ENCODE results near the gene TBC1D10B.

TBC1D10B gene

GRCh38 chr16:30369091-30369937 is 980 bp downstream of the TBC1D10B start:
- no peaks in the 10 kb centered on the region for H3K9me3 ChIP-seq (ENCODE audit: insufficient read depth, low read depth, low read length)
- no peaks in the 10 kb centered on the region for H3K4me1 ChIP-seq (ENCODE audit: insufficient read depth, low read length)
- no peak overlapping the region; the same call in 1 of the 2 replicates for H3K27ac ChIP-seq (ENCODE audit: low read depth, low read length)
- peak overlapping the region; percentile 69 for H3K4me3 ChIP-seq (ENCODE audit: low read length)
- H3K27me3 ChIP-seq (ENCODE audit: insufficient read depth, low read length), result no peaks in the 10 kb centered on the region
- H3K9ac ChIP-seq (ENCODE audit: low read depth, low read length), result peak overlapping the region; percentile 43
- peaks cover 11% of the 10 kb centered on the region; the same call in 1 of the 2 replicates for H3K36me3 ChIP-seq (ENCODE audit: insufficient read depth, low read length)
- WGBS, result 11% methylated on average over 45 of the region's 45 CpGs

- 42% methylated on average over 4 of the region's 4 CpGs for WGBS
- H3K27ac ChIP-seq (ENCODE audit: low read depth, low read length), result no peak overlapping the region
These were observed 1.6 kb downstream of the TBC1D10B start for GRCh38 chr16:30368792-30369090.

DNA sequence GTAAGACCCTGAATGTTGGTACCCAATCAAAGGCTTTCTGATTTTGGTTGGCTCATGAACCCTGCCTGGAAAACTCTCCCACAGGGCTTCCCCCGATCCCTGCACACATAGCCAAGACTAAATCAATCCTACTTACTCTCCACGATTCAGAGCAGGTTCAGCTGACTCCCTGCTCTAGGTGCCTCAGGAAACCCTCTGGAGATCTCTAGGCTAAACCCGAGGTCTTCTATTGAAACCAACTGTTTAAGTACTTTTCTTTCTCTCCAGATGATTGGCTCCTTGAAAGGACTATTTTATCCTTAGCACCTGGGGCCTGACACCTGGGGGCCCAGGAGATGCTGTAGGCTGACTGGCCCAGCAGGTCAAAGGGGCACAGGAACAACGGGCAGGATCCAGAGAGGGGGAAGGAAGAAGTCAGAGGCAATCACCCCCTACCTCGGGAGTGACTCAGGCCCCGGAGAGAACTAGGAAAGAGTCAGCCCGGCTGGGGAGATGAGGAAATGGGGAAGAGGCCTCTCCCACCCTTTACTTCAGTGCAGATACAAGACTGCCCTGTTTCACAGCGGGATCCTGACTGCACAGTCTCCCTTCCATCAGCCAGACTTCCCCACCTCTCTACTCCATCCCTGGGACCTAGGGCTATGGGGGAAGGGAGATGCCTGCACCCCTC is 2.0 kb downstream of the TBC1D10B start:
- Histone ChIP-seq H3K9ac (ENCODE audit: low read depth, low read length) (no peak overlapping the region), H3K27ac (ENCODE audit: low read depth, low read length) (no peak overlapping the region)
- 49% methylated on average over 7 of the region's 8 CpGs for WGBS

More at GRCh38 chr16:30368792-30369090, 1.6 kb downstream of the TBC1D10B start:
- H3K9me3 ChIP-seq (ENCODE audit: insufficient read depth, low read depth, low read length), result no peaks in the 10 kb centered on the region
- no peaks in the 10 kb centered on the region for H3K4me1 ChIP-seq (ENCODE audit: insufficient read depth, low read length)
- no peaks in the 10 kb centered on the region for H3K27me3 ChIP-seq (ENCODE audit: insufficient read depth, low read length)
- peaks cover 11% of the 10 kb centered on the region; the same call in 1 of the 2 replicates for H3K36me3 ChIP-seq (ENCODE audit: insufficient read depth, low read length)
- H3K9ac ChIP-seq (ENCODE audit: low read depth, low read length), result no peak overlapping the region
- peak overlapping the region; percentile 69 for H3K4me3 ChIP-seq (ENCODE audit: low read length)

DNA sequence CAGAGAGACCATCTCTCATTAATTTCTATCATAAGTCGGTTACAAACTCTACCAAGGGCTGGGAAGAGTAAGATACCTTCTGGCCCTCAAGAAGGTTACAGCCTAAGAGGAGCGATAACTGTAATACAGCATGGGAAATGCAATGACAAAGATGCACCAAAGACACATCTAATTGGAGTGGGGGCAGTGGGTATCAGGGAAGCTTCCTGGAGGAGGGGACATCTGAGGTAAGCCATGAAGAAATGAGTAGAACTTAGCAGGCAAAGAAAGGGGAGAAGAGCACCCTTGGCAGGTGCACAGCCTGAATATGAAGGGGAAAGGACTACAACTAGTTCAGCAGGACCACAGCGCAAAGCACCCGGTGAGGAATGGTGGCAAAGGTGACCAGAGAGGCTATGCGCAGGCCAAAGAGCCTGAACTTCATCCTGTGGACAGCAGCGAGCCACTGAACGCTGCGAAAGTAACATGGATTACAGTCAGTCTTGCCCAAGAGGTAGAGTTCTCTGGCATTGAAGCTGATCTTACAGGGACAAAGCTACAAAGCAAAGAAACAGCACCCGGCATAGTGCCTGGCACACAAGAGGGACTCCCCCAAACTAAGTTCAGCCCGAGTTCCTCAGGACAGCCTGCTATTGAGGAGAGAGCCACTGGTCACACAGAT is 2.8 kb downstream of the TBC1D10B start:
- H3K9me3 ChIP-seq (ENCODE audit: insufficient read depth, low read depth, low read length), result no peaks in the 10 kb centered on the region
- H3K4me3 ChIP-seq (ENCODE audit: low read length), result peak overlapping the region; percentile 69
- no peaks in the 10 kb centered on the region for H3K27me3 ChIP-seq (ENCODE audit: insufficient read depth, low read length)
- peaks cover 13% of the 10 kb centered on the region; the same call in 1 of the 2 replicates for H3K36me3 ChIP-seq (ENCODE audit: insufficient read depth, low read length)
- 96% methylated on average over 10 of the region's 10 CpGs for WGBS
- H3K4me1 ChIP-seq (ENCODE audit: insufficient read depth, low read length), result no peaks in the 10 kb centered on the region
- no peak overlapping the region for H3K27ac ChIP-seq (ENCODE audit: low read depth, low read length)
- H3K9ac ChIP-seq (ENCODE audit: low read depth, low read length), result no peak overlapping the region

More for the DNA sequence above, 2.0 kb downstream of the TBC1D10B start:
- Histone ChIP-seq H3K27me3 (ENCODE audit: insufficient read depth, low read length) (no peaks in the 10 kb centered on the region), H3K36me3 (ENCODE audit: insufficient read depth, low read length) (peaks cover 11% of the 10 kb centered on the region; the same call in 1 of the 2 replicates), H3K4me3 (ENCODE audit: low read length) (peak overlapping the region; percentile 69), H3K9me3 (ENCODE audit: insufficient read depth, low read depth, low read length) (no peaks in the 10 kb centered on the region), H3K4me1 (ENCODE audit: insufficient read depth, low read length) (no peaks in the 10 kb centered on the region)

DNA sequence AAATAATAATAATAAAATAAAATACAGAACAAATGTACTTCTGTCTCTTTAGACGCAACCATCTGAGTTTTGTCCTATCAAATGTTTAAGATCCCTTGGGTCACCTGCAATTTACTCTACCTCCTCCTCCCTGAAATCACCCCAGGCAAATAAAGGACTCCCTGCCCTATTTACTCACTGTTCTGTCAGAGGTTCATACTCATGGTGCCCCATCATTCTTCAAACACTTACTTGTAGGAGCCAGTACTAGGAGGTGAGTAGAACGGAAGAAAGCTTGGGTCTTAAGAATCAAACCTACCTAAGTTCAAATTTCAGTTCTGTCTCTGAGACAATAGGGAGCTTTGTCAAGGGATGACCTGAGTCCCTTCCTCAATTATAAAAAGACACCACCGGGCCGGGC is 3.8 kb downstream of the TBC1D10B start:
- Histone ChIP-seq H3K4me1 (ENCODE audit: insufficient read depth, low read length) (no peaks in the 10 kb centered on the region), H3K27ac (ENCODE audit: low read depth, low read length) (no peak overlapping the region), H3K9ac (ENCODE audit: low read depth, low read length) (no peak overlapping the region), H3K36me3 (ENCODE audit: insufficient read depth, low read length) (peaks cover 17% of the 10 kb centered on the region; the same call in 1 of the 2 replicates), H3K4me3 (ENCODE audit: low read length) (no peak overlapping the region), H3K9me3 (ENCODE audit: insufficient read depth, low read depth, low read length) (no peaks in the 10 kb centered on the region), H3K27me3 (ENCODE audit: insufficient read depth, low read length) (no peaks in the 10 kb centered on the region)
- WGBS, result 94% methylated on average over 4 of the region's 4 CpGs

GRCh38 chr16:30365200-30365599 is 5.1 kb downstream of the TBC1D10B start:
- no peak overlapping the region for H3K9ac ChIP-seq (ENCODE audit: low read depth, low read length)
- H3K27ac ChIP-seq (ENCODE audit: low read depth, low read length), result no peak overlapping the region
- no peak overlapping the region for H3K4me3 ChIP-seq (ENCODE audit: low read length)
- 93% methylated on average over 10 of the region's 10 CpGs for WGBS
- peaks cover 17% of the 10 kb centered on the region; the same call in 1 of the 2 replicates for H3K36me3 ChIP-seq (ENCODE audit: insufficient read depth, low read length)
- no peaks in the 10 kb centered on the region for H3K27me3 ChIP-seq (ENCODE audit: insufficient read depth, low read length)
- H3K9me3 ChIP-seq (ENCODE audit: insufficient read depth, low read depth, low read length), result no peaks in the 10 kb centered on the region
- H3K4me1 ChIP-seq (ENCODE audit: insufficient read depth, low read length), result no peaks in the 10 kb centered on the region

GRCh38 chr16:30361180-30361579 is 9.1 kb downstream of the TBC1D10B start:
- 92% methylated on average over 7 of the region's 7 CpGs for WGBS
- Histone ChIP-seq H3K4me3 (ENCODE audit: low read length) (no peak overlapping the region), H3K27me3 (ENCODE audit: insufficient read depth, low read length) (no peaks in the 10 kb centered on the region), H3K4me1 (ENCODE audit: insufficient read depth, low read length) (no peaks in the 10 kb centered on the region), H3K9me3 (ENCODE audit: insufficient read depth, low read depth, low read length) (no peaks in the 10 kb centered on the region), H3K9ac (ENCODE audit: low read depth, low read length) (no peak overlapping the region), H3K27ac (ENCODE audit: low read depth, low read length) (no peak overlapping the region), H3K36me3 (ENCODE audit: insufficient read depth, low read length) (peaks cover 29% of the 10 kb centered on the region; the same call in 1 of the 2 replicates)

- H3K36me3 ChIP-seq (ENCODE audit: insufficient read depth, low read length), result peaks cover 25% of the 10 kb centered on the region; the same call in 1 of the 2 replicates
- H3K27me3 ChIP-seq (ENCODE audit: insufficient read depth, low read length), result no peaks in the 10 kb centered on the region
- H3K27ac ChIP-seq (ENCODE audit: low read depth, low read length), result no peak overlapping the region
- H3K9ac ChIP-seq (ENCODE audit: low read depth, low read length), result peak overlapping the region; percentile 21; the same call in 1 of the 2 replicates
- H3K4me3 ChIP-seq (ENCODE audit: low read length), result no peak overlapping the region
- no peaks in the 10 kb centered on the region for H3K4me1 ChIP-seq (ENCODE audit: insufficient read depth, low read length)
- H3K9me3 ChIP-seq (ENCODE audit: insufficient read depth, low read depth, low read length), result no peaks in the 10 kb centered on the region
- WGBS, result 78% methylated on average over 6 of the region's 6 CpGs
These were observed 10.5 kb downstream of the TBC1D10B start for GRCh38 chr16:30359871-30360170.

GRCh38 chr16:30358990-30359870 is 11.1 kb downstream of the TBC1D10B start:
- Histone ChIP-seq H3K9ac (ENCODE audit: low read depth, low read length) (no peak overlapping the region), H3K27me3 (ENCODE audit: insufficient read depth, low read length) (no peaks in the 10 kb centered on the region), H3K27ac (ENCODE audit: low read depth, low read length) (no peak overlapping the region), H3K36me3 (ENCODE audit: insufficient read depth, low read length) (peaks cover 21% of the 10 kb centered on the region; the same call in 1 of the 2 replicates), H3K4me3 (ENCODE audit: low read length) (no peak overlapping the region), H3K4me1 (ENCODE audit: insufficient read depth, low read length) (no peaks in the 10 kb centered on the region), H3K9me3 (ENCODE audit: insufficient read depth, low read depth, low read length) (no peaks in the 10 kb centered on the region)
- 94% methylated on average over 28 of the region's 28 CpGs for WGBS

DNA sequence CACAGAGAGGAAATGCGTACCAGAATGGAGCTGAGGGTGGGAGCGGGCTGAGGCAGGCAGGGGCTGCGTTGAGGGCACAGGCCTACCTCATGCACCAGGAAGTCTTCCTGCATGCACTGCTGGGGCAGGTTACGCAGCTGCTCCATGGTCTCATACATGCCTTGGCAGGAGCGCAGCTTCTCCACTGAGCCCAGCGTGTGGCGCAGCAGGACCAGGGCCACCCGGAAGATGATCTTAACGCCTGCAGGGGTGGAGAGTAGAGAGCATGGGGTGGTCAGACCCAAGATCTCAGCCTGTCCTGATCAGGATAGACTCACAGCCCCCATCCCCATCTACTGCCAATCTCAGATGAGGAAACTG is 11.7 kb downstream of the TBC1D10B start:
- H3K36me3 ChIP-seq (ENCODE audit: insufficient read depth, low read length), result peaks cover 26% of the 10 kb centered on the region
- 96% methylated on average over 9 of the region's 9 CpGs for WGBS

More for the DNA sequence above, 11.7 kb downstream of the TBC1D10B start:
- no peaks in the 10 kb centered on the region for H3K27me3 ChIP-seq (ENCODE audit: insufficient read depth, low read length)
- no peak overlapping the region for H3K27ac ChIP-seq (ENCODE audit: low read depth, low read length)
- no peaks in the 10 kb centered on the region for H3K9me3 ChIP-seq (ENCODE audit: insufficient read depth, low read depth, low read length)
- H3K9ac ChIP-seq (ENCODE audit: low read depth, low read length), result no peak overlapping the region
- H3K4me3 ChIP-seq (ENCODE audit: low read length), result no peak overlapping the region
- H3K4me1 ChIP-seq (ENCODE audit: insufficient read depth, low read length), result no peaks in the 10 kb centered on the region
